ENCODE data around the gene C1orf115.
"Not testable (repeated sequence)": the region's sequence is repeated elsewhere in the genome, so short reads cannot be mapped to it uniquely, and the experiment has no call there.

C1orf115 gene

DNA sequence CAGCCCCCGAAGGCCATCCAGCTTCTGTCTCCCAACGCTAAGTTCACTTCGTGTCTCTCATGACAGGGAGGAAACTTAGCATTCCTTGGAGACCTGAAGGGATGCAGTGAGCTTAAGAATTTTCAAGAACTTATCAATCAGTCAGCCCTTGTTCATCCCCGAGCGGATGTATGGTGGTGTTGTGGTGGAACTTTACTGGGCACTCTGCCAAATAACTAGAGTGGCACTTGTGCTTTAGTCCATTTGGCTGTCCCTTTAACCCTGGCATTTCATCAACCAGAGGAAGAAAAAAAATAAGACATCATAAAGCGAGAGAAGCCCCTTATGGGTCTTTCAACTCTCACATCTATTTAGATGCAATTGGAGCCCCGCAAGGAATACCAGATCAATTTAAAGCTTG, 31.1 kb downstream of the C1orf115 start:
- H3K4me1 ChIP-seq (ENCODE audit: insufficient read depth, low read length); H3K36me3 ChIP-seq (ENCODE audit: insufficient read depth, low read length); H3K9ac ChIP-seq (ENCODE audit: low read depth, low read length); H3K9me3 ChIP-seq (ENCODE audit: control insufficient read depth, insufficient read depth, low read length): not testable (repeated sequence)

DNA sequence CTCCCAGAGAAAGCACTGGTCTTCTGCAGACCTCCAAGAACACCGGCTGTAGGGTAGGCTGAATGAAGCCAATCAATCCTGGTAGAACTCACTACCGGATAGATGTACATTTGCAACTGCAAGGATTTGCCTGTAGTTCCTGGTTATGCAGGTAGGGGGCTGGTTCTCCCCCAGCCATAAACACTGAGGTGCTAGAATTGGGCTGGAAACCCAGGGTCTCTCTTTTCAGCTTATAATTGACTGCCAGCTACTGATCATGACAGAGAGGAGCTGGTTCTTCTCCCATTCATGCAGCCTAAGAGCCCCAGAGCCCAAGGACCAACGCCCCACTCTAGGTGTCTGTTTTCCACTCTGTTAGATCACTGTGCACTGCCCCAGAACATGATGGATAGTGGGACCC, 36.5 kb downstream of the C1orf115 start:
- H3K9me3 ChIP-seq (ENCODE audit: control insufficient read depth, insufficient read depth, low read length): no peaks in the 10 kb centered on the region
- H3K9ac ChIP-seq (ENCODE audit: low read depth, low read length): no peak overlapping the region
- H3K36me3 ChIP-seq (ENCODE audit: insufficient read depth, low read length): no peaks in the 10 kb centered on the region
- H3K4me1 ChIP-seq (ENCODE audit: insufficient read depth, low read length): no peaks in the 10 kb centered on the region

GRCh38 chr1:220727519-220727918, 37.4 kb downstream of the C1orf115 start:
- H3K4me1 ChIP-seq (ENCODE audit: insufficient read depth, low read length): no peaks in the 10 kb centered on the region
- H3K36me3 ChIP-seq (ENCODE audit: insufficient read depth, low read length): no peaks in the 10 kb centered on the region
- no peaks in the 10 kb centered on the region for H3K9me3 ChIP-seq (ENCODE audit: control insufficient read depth, insufficient read depth, low read length)
- H3K9ac ChIP-seq (ENCODE audit: low read depth, low read length): no peak overlapping the region

- Histone ChIP-seq H3K9ac (ENCODE audit: low read depth, low read length) (no peak overlapping the region), H3K4me1 (ENCODE audit: insufficient read depth, low read length) (no peaks in the 10 kb centered on the region), H3K36me3 (ENCODE audit: insufficient read depth, low read length) (no peaks in the 10 kb centered on the region), H3K9me3 (ENCODE audit: control insufficient read depth, insufficient read depth, low read length) (no peaks in the 10 kb centered on the region)
Measured at GRCh38 chr1:220730486-220730885, 40.3 kb downstream of the C1orf115 start.

GRCh38 chr1:220732137-220732536, 42.0 kb downstream of the C1orf115 start:
- H3K9me3 ChIP-seq (ENCODE audit: control insufficient read depth, insufficient read depth, low read length): no peaks in the 10 kb centered on the region
- no peak overlapping the region for H3K9ac ChIP-seq (ENCODE audit: low read depth, low read length)
- no peaks in the 10 kb centered on the region for H3K36me3 ChIP-seq (ENCODE audit: insufficient read depth, low read length)
- no peaks in the 10 kb centered on the region for H3K4me1 ChIP-seq (ENCODE audit: insufficient read depth, low read length)

DNA sequence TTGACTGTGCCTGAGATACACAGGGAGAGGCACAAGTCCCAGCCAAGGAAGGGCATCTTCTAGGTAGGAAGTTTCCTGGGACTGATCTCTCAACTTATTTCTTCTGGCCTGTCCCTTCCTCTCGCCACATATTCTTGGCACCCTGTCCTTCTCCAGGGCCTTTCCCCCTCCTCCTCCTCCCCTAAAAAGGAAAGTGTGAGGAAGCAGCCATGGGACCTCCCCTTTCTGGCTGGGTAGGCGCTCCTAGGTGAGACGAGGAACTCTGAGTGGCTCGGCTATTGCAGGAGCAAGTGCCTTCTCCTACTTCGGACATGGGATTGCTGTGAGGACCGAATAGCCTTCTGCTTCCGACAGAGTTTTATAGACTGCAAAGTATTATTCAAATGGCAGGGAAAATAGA, 42.5 kb downstream of the C1orf115 start:
- no peaks in the 10 kb centered on the region for H3K4me1 ChIP-seq (ENCODE audit: insufficient read depth, low read length)
- no peaks in the 10 kb centered on the region for H3K9me3 ChIP-seq (ENCODE audit: control insufficient read depth, insufficient read depth, low read length)
- no peak overlapping the region for H3K9ac ChIP-seq (ENCODE audit: low read depth, low read length)
- no peaks in the 10 kb centered on the region for H3K36me3 ChIP-seq (ENCODE audit: insufficient read depth, low read length)

DNA sequence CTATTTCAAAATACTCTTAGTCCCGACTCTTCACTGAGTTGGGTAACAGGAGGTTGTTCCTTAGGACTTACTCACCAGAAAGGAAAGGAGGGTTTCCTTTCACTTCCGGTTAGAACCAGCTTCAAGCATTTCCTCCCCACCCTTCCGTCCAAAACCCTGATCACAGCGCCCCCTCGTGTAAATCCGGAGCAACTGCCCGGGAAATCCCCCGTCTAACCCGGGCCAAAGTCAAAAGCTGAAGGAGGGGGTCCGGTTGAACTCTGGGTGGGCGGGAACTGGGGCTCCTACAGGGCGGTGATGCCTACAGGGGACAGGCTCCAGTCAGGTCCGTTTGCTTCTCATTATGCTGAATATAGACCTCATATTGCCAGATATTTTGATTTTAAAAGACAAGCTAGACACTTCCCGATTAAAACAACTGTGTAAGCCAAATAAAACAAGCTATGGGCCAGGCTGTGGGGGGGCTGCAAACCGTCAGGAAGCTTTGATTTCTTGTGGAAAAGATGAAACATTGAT, 43.0 kb downstream of the C1orf115 start:
- Histone ChIP-seq H3K9me3 (ENCODE audit: control insufficient read depth, insufficient read depth, low read length) (no peaks in the 10 kb centered on the region), H3K9ac (ENCODE audit: low read depth, low read length) (no peak overlapping the region), H3K4me1 (ENCODE audit: insufficient read depth, low read length) (no peaks in the 10 kb centered on the region), H3K36me3 (ENCODE audit: insufficient read depth, low read length) (no peaks in the 10 kb centered on the region)

- H3K4me1 ChIP-seq (ENCODE audit: insufficient read depth, low read length): no peaks in the 10 kb centered on the region
- H3K36me3 ChIP-seq (ENCODE audit: insufficient read depth, low read length): no peaks in the 10 kb centered on the region
- H3K9me3 ChIP-seq (ENCODE audit: control insufficient read depth, insufficient read depth, low read length): no peaks in the 10 kb centered on the region
- no peak overlapping the region for H3K9ac ChIP-seq (ENCODE audit: low read depth, low read length)
Measured at GRCh38 chr1:220734571-220735326, 44.6 kb downstream of the C1orf115 start.

DNA sequence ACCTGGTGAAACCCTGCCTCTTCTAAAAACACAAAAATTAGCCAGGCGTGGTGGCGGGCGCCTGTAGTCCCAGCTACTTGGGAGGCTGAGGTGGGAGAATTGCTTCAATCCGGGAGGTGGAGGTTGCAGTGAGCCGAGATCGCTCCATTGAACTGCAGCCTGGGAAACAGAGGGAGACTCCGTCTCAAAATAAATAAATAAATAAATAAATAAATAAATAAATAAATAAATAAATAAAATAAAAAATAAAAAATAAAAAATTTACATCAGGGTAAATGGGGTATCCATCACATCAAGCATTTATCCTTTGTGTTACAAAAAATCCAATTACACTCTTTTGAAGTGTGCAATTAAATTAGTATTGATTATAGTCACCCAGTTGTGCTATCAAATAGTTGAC, 46.1 kb downstream of the C1orf115 start:
- not testable (repeated sequence) for H3K9me3 ChIP-seq (ENCODE audit: control insufficient read depth, insufficient read depth, low read length); H3K36me3 ChIP-seq (ENCODE audit: insufficient read depth, low read length); H3K4me1 ChIP-seq (ENCODE audit: insufficient read depth, low read length); H3K9ac ChIP-seq (ENCODE audit: low read depth, low read length)

DNA sequence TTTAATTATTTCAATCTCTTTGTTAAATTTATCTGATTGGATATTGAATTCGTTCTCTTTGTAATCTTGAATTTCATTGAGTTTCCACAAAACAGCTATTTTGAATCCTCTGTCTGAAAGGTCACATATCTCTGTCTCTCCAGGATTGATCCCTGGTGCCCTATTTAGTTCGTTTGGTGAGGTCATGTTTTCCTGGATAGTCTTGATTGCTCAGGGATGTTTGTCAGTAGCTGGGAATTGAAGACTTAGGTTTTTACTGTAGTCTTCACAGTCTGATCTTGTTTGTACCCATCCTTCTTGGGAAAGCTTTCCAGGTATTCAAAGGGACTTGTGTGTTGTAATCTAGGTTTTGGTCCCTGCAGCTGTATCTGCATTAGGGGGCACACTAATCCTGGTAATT, 51.2 kb downstream of the C1orf115 start:
- Histone ChIP-seq H3K9me3 (ENCODE audit: control insufficient read depth, insufficient read depth, low read length) (no peaks in the 10 kb centered on the region), H3K36me3 (ENCODE audit: insufficient read depth, low read length) (no peaks in the 10 kb centered on the region), H3K9ac (ENCODE audit: low read depth, low read length) (no peak overlapping the region), H3K4me1 (ENCODE audit: insufficient read depth, low read length) (0 out of 2 replicates have a peak, but pooled peaks cover under 1% of the 10 kb centered on the region)

DNA sequence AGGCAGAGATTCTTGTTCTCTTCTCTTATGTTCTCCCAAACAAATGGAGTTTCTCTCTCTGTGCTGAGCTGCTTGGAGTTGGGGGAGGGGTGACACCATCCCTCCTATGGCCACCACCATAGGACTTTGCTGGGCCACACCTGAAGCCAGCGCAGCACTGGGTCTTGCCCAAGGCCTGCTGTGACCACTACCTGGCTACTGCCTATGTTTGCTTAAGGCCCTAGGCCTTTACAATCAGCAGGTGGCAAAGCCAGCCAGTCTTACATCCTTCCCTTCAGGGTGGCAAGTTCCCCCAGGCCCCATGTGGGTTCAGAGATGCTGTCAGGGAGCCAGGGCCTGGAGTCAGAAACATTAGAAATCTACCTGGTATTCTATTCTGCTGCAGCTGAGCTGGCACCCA, 51.7 kb downstream of the C1orf115 start:
- Histone ChIP-seq H3K9me3 (ENCODE audit: control insufficient read depth, insufficient read depth, low read length) (no peaks in the 10 kb centered on the region), H3K4me1 (ENCODE audit: insufficient read depth, low read length) (0 out of 2 replicates have a peak, but pooled peaks cover 2% of the 10 kb centered on the region), H3K9ac (ENCODE audit: low read depth, low read length) (no peak overlapping the region), H3K36me3 (ENCODE audit: insufficient read depth, low read length) (no peaks in the 10 kb centered on the region)

GRCh38 chr1:220742520-220742919, 52.4 kb downstream of the C1orf115 start:
- Histone ChIP-seq H3K4me1 (ENCODE audit: insufficient read depth, low read length) (0 out of 2 replicates have a peak, but pooled peaks cover 2% of the 10 kb centered on the region), H3K9me3 (ENCODE audit: control insufficient read depth, insufficient read depth, low read length) (no peaks in the 10 kb centered on the region), H3K36me3 (ENCODE audit: insufficient read depth, low read length) (no peaks in the 10 kb centered on the region), H3K9ac (ENCODE audit: low read depth, low read length) (no peak overlapping the region)

GRCh38 chr1:220746851-220747250, 56.7 kb downstream of the C1orf115 start:
- H3K4me1 ChIP-seq (ENCODE audit: insufficient read depth, low read length): peaks cover 16% of the 10 kb centered on the region; the same call in 1 of the 2 replicates
- H3K9ac ChIP-seq (ENCODE audit: low read depth, low read length): no peak overlapping the region; the same call in 1 of the 2 replicates
- no peaks in the 10 kb centered on the region for H3K36me3 ChIP-seq (ENCODE audit: insufficient read depth, low read length)
- no peaks in the 10 kb centered on the region for H3K9me3 ChIP-seq (ENCODE audit: control insufficient read depth, insufficient read depth, low read length)

DNA sequence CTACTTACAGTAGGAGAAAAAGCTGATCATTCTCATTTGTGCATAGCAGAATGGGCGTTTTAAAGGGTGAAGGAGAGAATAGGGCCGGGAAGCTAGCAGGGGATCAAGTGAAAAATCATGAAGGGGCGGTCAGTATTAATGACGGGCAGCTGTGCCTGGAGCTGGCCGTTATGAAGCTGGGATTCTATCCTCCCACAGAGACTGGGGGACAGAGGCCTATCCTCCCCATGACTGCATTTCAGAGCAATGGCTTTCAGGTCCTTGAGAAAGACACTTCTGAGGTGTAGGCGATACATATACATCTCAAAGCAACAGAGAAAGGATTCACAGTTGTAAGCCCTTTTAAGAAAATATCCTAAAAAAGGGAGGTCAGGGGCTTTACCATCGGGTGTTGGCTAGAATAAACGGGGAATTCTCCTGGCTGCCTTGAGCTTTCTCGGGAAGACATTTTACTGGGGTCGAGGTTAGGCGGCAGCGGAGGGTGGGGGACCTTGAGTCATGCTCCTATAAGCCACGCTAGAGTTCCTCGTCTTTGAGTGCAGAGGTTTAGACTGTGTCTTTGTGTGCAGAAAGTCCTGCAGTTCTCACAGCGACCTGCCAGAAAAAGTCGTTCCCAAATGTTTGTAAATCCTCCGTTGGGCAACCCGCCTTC, 57.4 kb downstream of the C1orf115 start:
- H3K36me3 ChIP-seq (ENCODE audit: insufficient read depth, low read length): no peaks in the 10 kb centered on the region
- H3K4me1 ChIP-seq (ENCODE audit: insufficient read depth, low read length): peaks cover 16% of the 10 kb centered on the region; the same call in 1 of the 2 replicates
- H3K9me3 ChIP-seq (ENCODE audit: control insufficient read depth, insufficient read depth, low read length): no peaks in the 10 kb centered on the region
- peak overlapping the region; percentile 80 for H3K9ac ChIP-seq (ENCODE audit: low read depth, low read length)
